Liver (tissue), 3 donors: Measurements from ENCODE around the gene CSNK1G2.

Experiments used
- CTCF ChIP-seq: fragments of 150-350 bp; IDR thresholded peaks from 2 replicates; pipeline ENCODE4 v1.5.1; 2017; ENCODE audit warnings: improper control_type of control experiment, low read depth, low read length; ENCODE audit not compliant: missing input control
- EGR1 ChIP-seq, 2 donors: IDR thresholded peaks; 2 replicates each; pipeline ENCODE4 v1.6.1; 2016 to 2018; ENCODE audit warnings: antibody characterized with exemption in 2 of 2, low read depth in 2 of 2
- JUND ChIP-seq, 2 donors: IDR thresholded peaks; 2 replicates each; pipeline ENCODE4 v1.6.1; 2016; ENCODE audit warnings: antibody characterized with exemption in 2 of 2
- donor health status: healthy.
- donor health status: healthy.

- TF ChIP-seq JUND (IDR thresholded peaks at IDR 0.05): no peak
- no peak for TF ChIP-seq EGR1 (IDR thresholded peaks at IDR 0.05; ENCODE audit: low read depth in 2 of 2)
- TF ChIP-seq CTCF: no peak
Observed at GRCh38 chr19:1933942-1934341, 7.0 kb upstream of the CSNK1G2 start.
